GM12878 (cell line): ENCODE measurements around the gene TNKS1BP1. TPM values are rescaled to one million over a fixed set of nuclear protein-coding genes. Genes with fewer than 3 reads are reported as not detected.

ENCODE experiments used
- ATAC-seq: fragments of 200-7000 bp; cut with Tn5 transposase; 3 replicates; pipeline ENCODE4 v1.9.1; 2020; ENCODE audit warnings: mild to moderate bottlenecking, moderate library complexity
- BruUV-seq: library from RNA; stranded (reverse); fragments of 400-500 nt; replicated peaks from 2 replicates; lab custom pipeline; 2021; lab: Mats Ljungman, UMichigan
- CTCF ChIA-PET: fragments of 300-600 bp; sonication (Branson Sonifier 250); formaldehyde crosslinking; extraction: SDS; loops from one replicate; lab custom pipeline; 2021; ENCODE audit warnings: inconsistent platforms; lab: Yijun Ruan, JAX
- POLR2A ChIA-PET: fragments of 350-600 bp; formaldehyde crosslinking; extraction: SDS; loops from one replicate; lab custom pipeline; 2021; ENCODE audit warnings: inconsistent platforms; lab: Charles Lee
- RAD21 ChIA-PET: fragments of 300-600 bp; sonication (Branson Sonifier 250); formaldehyde crosslinking; loops from one replicate; lab custom pipeline; 2023; ENCODE audit warnings: antibody characterized with exemption; ENCODE audit not compliant: unreplicated experiment; lab: Charles Lee
- SMC1A ChIA-PET: fragments of 300-600 bp; sonication (Branson Sonifier 250); formaldehyde crosslinking; loops from one replicate; lab custom pipeline; 2023; ENCODE audit not compliant: unreplicated experiment, uncharacterized antibody; lab: Charles Lee
- DNase-seq: peaks from one replicate; pipeline ENCODE4 v3.0.0-alpha.2; 2011; ENCODE audit warnings: low read depth, low spot score
- FAIRE-seq: peaks from 3 replicates; lab custom pipeline; 2011; peaks lifted over from hg19 to GRCh38; lab: Jason Lieb, UNC
- H2AFZ ChIP-seq: 2 replicates; pipeline ENCODE4 v1.6.0; 2011; ENCODE audit warnings: low read depth, low read length, control low read depth; ENCODE audit not compliant: control insufficient read depth
- H3K27ac ChIP-seq: 2 replicates; pipeline ENCODE4 v1.5.1; 2011; ENCODE audit warnings: control low read depth; ENCODE audit not compliant: control insufficient read depth, insufficient read depth
- H3K27me3 ChIP-seq, 2 experiments: replicated peaks in 1 of 2; 2 replicates each; pipeline versions ENCODE4 v1.6.0 to v1.6.1; 2011; ENCODE audit warnings: low read length in 1 of 2; ENCODE audit not compliant: control insufficient read depth in 2 of 2, insufficient read depth in 2 of 2
- H3K36me3 ChIP-seq, 2 experiments: 2 replicates each; pipeline ENCODE4 v1.5.1; 2011; ENCODE audit warnings: low read length in 1 of 2; ENCODE audit not compliant: control insufficient read depth in 2 of 2, insufficient read depth in 2 of 2
- H3K4me1 ChIP-seq: 2 replicates; pipeline ENCODE4 v1.6.1; 2011; ENCODE audit warnings: mild to moderate bottlenecking, low read length, moderate library complexity, mixed read lengths; ENCODE audit not compliant: control insufficient read depth, insufficient read depth
- H3K4me2 ChIP-seq: 2 replicates; pipeline ENCODE4 v1.6.0; 2011; ENCODE audit warnings: control low read depth; ENCODE audit not compliant: control insufficient read depth, insufficient read depth
- H3K4me3 ChIP-seq: fragments of 200-600 bp; sonication (generic); 2 replicates; pipeline ENCODE4 v1.5.1; 2016
- H3K79me2 ChIP-seq: 2 replicates; pipeline ENCODE4 v1.6.0; 2011; ENCODE audit warnings: low read length; ENCODE audit not compliant: control insufficient read depth, insufficient read depth
- H3K9ac ChIP-seq: 2 replicates; pipeline ENCODE4 v1.8.0; 2011; ENCODE audit warnings: low read length, control low read depth, mixed read lengths; ENCODE audit not compliant: control insufficient read depth, insufficient read depth
- H3K9me3 ChIP-seq: replicated peaks from 3 replicates; pipeline ENCODE4 v1.5.1; 2011; ENCODE audit warnings: mild to moderate bottlenecking, low read length; ENCODE audit not compliant: control insufficient read depth, insufficient read depth
- H4K20me1 ChIP-seq: 2 replicates; pipeline ENCODE4 v1.6.0; 2011; ENCODE audit not compliant: control insufficient read depth, insufficient read depth
- CHD4 ChIP-seq: fragments of 200-600 bp; sonication (generic); IDR thresholded peaks from 2 replicates; pipeline ENCODE4 v1.6.1; 2016; ENCODE audit warnings: mild to moderate bottlenecking
- HCFC1 ChIP-seq: fragments of 150-350 bp; IDR thresholded peaks from 2 replicates; pipeline ENCODE4 v1.6.1; 2014; ENCODE audit warnings: low read length
- PAX5 ChIP-seq: IDR thresholded peaks from 2 replicates; pipeline ENCODE4 v1.6.1; 2011; ENCODE audit warnings: low read depth, low read length, borderline replicate concordance
- SIN3A ChIP-seq: IDR thresholded peaks from 2 replicates; pipeline ENCODE4 v1.6.1; 2012; ENCODE audit warnings: low read depth, low read length, improper control_type of control experiment
- ZNF592 ChIP-seq: fragments of 450-650 bp; IDR thresholded peaks from 2 replicates; pipeline ENCODE4 v1.6.1; 2017; ENCODE audit warnings: mild to moderate bottlenecking, moderate library complexity
- WGBS: methylation state at CpG from one replicate; pipeline ENCODE4 v1.1.6; 2016; ENCODE audit warnings: low lambda C conversion rate; ENCODE audit not compliant: insufficient replicate concordance, insufficient coverage; ENCODE audit errors: missing lambda C conversion rate; 5-methylcytosine and 5-hydroxymethylcytosine counted together
- in situ Hi-C: fragments of 300-500 bp; cut with MboI; formaldehyde crosslinking; loops from 9 replicates; pipeline ENCODE4 v1.14.3; 2018; ENCODE audit warnings: mixed read lengths
- intact Hi-C: fragments of 100-400 bp; cut with micrococcal nuclease; formaldehyde crosslinking; loops from one replicate; pipeline ENCODE4 v1.14.2; 2022; ENCODE audit not compliant: unreplicated experiment
- polyA plus RNA-seq, 11 experiments: library from polyadenylated mRNA; depleted of rRNA in 4 of 11; unstranded in 6 of 11; stranded (reverse) in 5 of 11; fragments of >200 nt; fragmentation: Nextera tagmentation in 4 of 11; fragmentation: Illumina TruSeq in 1 of 11; extraction: Ambion mirVana in 4 of 11; extraction: Trizol in 1 of 11; gene quantifications; 1 replicate in 1 of 11; 2 replicates in 10 of 11; pipeline versions ENCODE4 v1.2.1 to v1.2.3, GENCODE V29; 2011 to 2016; ENCODE audit warnings: inconsistent platforms in 2 of 11, missing spikeins in 2 of 11, low read depth in 1 of 11
- total RNA-seq, 4 experiments: library from RNA; depleted of rRNA in 3 of 4; stranded (reverse); fragments of >200 nt in 3 of 4; fragmentation: Illumina TruSeq in 1 of 4; extraction: Trizol in 1 of 4; gene quantifications; 2 replicates each; pipeline versions ENCODE4 v1.2.1 to v1.2.3, GENCODE V29; 2013 to 2021

TNKS1BP1 gene
- total and polyA plus RNA-seq, 10 of the 15 experiments (the other 5 are each of a cell fraction or from before 2014, with no cell fraction given) = 0.26 to 15.8 (median 4.3) TPM

DNA sequence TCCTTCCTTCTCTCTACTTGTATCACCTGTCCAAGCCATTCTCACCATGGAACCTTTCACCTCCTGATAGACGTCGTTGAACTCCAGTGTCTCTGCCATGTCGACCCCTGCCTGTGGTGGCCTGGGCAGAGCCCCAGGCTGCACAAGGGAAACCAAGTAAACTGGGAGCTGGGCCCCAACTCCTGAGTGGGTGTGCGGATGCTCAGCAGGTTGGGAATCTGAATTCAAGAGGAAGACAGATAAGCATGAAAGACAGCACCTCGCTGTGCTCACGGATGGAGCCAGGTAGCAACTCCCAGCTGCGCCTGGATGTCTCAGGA, 10.2 kb upstream of the TNKS1BP1 start (continued):
- TF ChIP-seq ZNF592 = no peak
- no peak for TF ChIP-seq PAX5
- TF ChIP-seq SIN3A = no peak
- no peak for TF ChIP-seq CHD4
- TF ChIP-seq HCFC1 = no peak

DNA sequence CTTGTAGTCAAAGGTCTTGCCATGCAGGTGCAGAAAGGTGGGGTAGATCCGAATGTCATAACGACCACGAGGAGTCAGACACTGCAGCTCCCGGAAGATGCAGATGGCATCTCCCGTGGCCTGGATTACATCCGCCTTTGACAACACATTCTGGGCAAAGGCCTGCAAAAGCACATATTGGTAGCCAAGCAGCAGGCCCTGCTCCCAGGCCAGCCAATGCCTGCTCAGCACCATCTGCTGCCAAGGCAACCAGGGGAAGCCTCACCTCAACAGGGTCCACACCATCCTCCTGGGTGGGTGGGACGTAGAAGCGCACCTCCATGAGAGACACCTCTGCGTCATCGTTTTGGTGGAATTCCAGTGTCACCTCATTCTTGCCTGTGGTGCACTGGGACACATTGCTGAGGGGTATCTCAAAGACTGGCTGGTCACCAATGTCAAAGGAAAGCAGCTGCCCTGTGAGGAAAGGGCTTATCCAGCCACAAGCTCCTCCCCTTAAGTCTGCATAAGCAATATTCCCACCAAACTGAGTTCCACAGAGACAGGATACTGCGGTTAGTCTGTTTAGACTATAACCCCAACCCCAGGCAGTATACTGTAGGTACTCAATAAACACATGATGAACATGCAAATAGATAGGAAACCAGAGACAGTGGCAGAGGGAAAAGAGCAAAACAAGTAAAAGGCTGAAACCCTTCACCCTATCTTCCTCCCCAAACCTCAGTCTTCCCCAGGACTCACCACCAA, 8.1 kb upstream of the TNKS1BP1 start:
- H3K27me3 ChIP-seq = no peaks in the 10 kb centered on the region
- H3K4me1 ChIP-seq = peaks cover 10% of the 10 kb centered on the region
- H3K9me3 ChIP-seq = no peaks in the 10 kb centered on the region
- ATAC-seq (no peak), FAIRE-seq (peak; percentile 47), DNase-seq (no peak)
- ChIA-PET RAD21 (no interaction called here), POLR2A (interaction anchor here (4.5 kb wide), 1 partner anchor 7 kb away, joined by 35 read pairs; the partner anchor contains the start of gene TNKS1BP1), CTCF (interaction anchor here (1.1 to 3.2 kb wide), 2 partner anchors 7 to 9 kb away, joined by 3 to 13 read pairs; partner anchors contain the start of gene TNKS1BP1), SMC1A (interaction anchor here (1.7 to 2.2 kb wide), 2 partner anchors 13 to 176 kb away, joined by 3 to 5 read pairs; no protein-coding TSS in a partner anchor)
- WGBS = 99% methylated on average over 11 of the region's 11 CpGs
- no peak overlapping the region for H3K9ac ChIP-seq
- H3K79me2 ChIP-seq = peaks cover 29% of the 10 kb centered on the region
- in situ Hi-C loops = loop anchor here (25.0 kb wide), 2 partner anchors 1179 to 1254 kb away; partner anchors contain the start of genes LPXN, OR5B21 and ZFP91
- H4K20me1 ChIP-seq = no peaks in the 10 kb centered on the region
- no peak overlapping the region for H2AFZ ChIP-seq
- no peak for TF ChIP-seq HCFC1
- no TSS peak for BruUV-seq
- peak overlapping the region; percentile 87; the same call in 1 of the 2 replicates for H3K4me3 ChIP-seq
- peaks cover 22 to 27% of the 10 kb centered on the region in 2 experiments for H3K36me3 ChIP-seq
- no peak overlapping the region for H3K27ac ChIP-seq
- intact Hi-C loops = no loop called here
- H3K4me2 ChIP-seq = peak overlapping the region; percentile 97; the same call in 1 of the 2 replicates
